ENCODE results near the gene GPN2. TPM values are rescaled to one million over a fixed set of nuclear protein-coding genes. Genes with fewer than 3 reads are reported as not detected.

The GPN2 gene
- total RNA-seq, result 36.7 and 37.4 TPM in 2 replicates
- polyA plus RNA-seq, result 21.9 and 44.8 TPM in 2 replicates
- polyA plus RNA-seq (2011; cell fraction: cytosol; rRNA removed), result 29.6 and 32.2 TPM in 2 replicates
- polyA plus RNA-seq (2011; cell fraction: nucleus; rRNA removed), result 24.8 and 30.8 TPM in 2 replicates
- polyA plus RNA-seq (2012), result 19.2 and 21.1 TPM in 2 replicates
- 69.0 and 76.6 TPM in 2 replicates for polyA minus RNA-seq
- polyA minus RNA-seq (2011; cell fraction: cytosol; rRNA and poly(A)+ RNA removed), result 15.5 TPM
- polyA minus RNA-seq (2011; cell fraction: nucleus; rRNA and poly(A)+ RNA removed), result 19.7 and 25.0 TPM in 2 replicates
- percentile 73 among the genes with signal in this experiment for Bru-seq, nascent RNA
- BruChase-seq, experiment 1, labeled RNA remaining after a 6-hour chase, result percentile 93 among the genes with signal in this experiment
- percentile 92 among the genes with signal in this experiment for BruChase-seq, experiment 2, labeled RNA remaining after a 2-hour chase
- long read RNA-seq, full-length matches to known transcripts, result 95 of 104 reads
- long read RNA-seq, partial matches to known transcripts, result 2 of 104 reads
- long read RNA-seq, other reads (novel, unspliced or antisense), result 7 of 104 reads

DNA sequence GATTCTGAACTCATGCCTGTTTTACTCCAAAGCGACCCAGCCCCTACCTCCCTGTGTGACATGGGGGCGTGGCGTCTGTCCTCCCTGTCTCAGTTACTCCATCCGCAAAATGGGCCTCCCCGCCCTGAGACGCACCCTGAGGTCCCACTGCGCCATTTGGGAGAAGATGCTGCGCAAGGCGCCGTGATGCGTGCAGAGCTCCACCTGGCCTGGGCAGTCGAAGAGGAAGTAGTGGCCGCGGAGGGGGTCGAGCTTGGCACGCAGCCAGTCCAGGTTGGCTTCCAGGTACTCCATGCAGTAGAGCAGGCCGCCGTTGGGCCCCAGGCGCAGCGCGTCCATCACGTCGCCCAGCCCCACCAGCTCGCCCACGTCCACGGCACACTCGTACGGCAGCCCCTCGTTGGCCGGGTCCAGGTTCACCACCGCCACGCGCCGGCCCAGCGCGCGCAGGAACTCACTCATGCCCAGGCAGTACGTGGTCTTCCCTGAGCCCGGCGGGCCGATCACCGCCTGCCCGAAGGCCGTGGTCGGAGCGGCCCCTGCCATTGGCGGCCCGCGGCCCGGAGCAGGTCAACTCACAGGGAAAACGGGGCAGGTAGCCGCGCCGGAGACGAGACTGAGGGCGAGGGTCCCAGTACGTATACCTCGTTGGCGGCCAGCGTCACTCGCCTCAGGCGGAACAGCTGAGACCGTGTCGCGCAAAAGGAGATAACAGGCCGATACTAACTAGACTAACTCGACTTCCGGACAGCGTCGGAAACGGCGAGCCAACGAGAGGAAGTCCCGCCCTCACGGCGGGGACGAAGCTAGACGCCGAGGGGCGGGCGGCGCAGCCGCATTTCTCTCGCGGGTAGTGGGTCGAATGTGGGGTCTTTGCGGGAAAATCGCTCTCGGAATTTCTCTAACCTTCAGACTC lies at the start of gene GPN2:
GPN2 (minus strand) TSS at position 733 of the 916 bp plus-strand sequence; CDS start at position 546, 187 bp downstream.
- Histone ChIP-seq H3K27ac (ENCODE audit: insufficient read depth, low read depth, low read length) (peak within 1 kb of the TSS; percentile 46), H2AFZ (ENCODE audit: low read depth, low read length) (peak within 1 kb of the TSS; percentile 41), H3K9ac (replicated peaks; ENCODE audit: extremely low read depth, insufficient read depth, low read length) (peak within 1 kb of the TSS; percentile 52), H3K36me3 (ENCODE audit: control insufficient read depth in 2 of 2, extremely low read depth in 1 of 2, insufficient read depth in 2 of 2, low read length in 2 of 2) (peaks cover 12 to 34% of the 10 kb centered on the region in 2 experiments), H3K4me1 (ENCODE audit: control insufficient read depth, extremely low read depth, insufficient read depth, low read length) (peaks cover 6% of the 10 kb centered on the region), H3K4me3 (replicated peaks in 1 of 3; ENCODE audit: insufficient read depth in 1 of 3, low read depth in 1 of 3, low read length in 3 of 3) (peak within 1 kb of the TSS; percentile 18 to 82 (median 54)), H4K20me1 (replicated peaks; ENCODE audit: control insufficient read depth, extremely low read depth, insufficient read depth, low read length) (no peaks in the 10 kb centered on the region), H3K9me1 (replicated peaks; ENCODE audit: control insufficient read depth, extremely low read depth, insufficient read depth, low read length) (no peaks in the 10 kb centered on the region), H3K27me3 (ENCODE audit: control insufficient read depth in 2 of 2, insufficient read depth in 2 of 2, low read length in 2 of 2) (no peaks in the 10 kb centered on the region), H3K79me2 (ENCODE audit: control insufficient read depth, insufficient read depth, low read length) (peaks cover 18% of the 10 kb centered on the region), H3K9me3 (replicated peaks; ENCODE audit: control insufficient read depth, insufficient read depth, low read length) (no peaks in the 10 kb centered on the region), H3K4me2 (ENCODE audit: insufficient read depth, low read length) (peak within 1 kb of the TSS; percentile 44)
- TF ChIP-seq POLR2A (IDR thresholded peaks at IDR 0.05; ENCODE audit: low read depth, low read length) (peak; percentile 95), POLR2AphosphoS5 (IDR thresholded peaks at IDR 0.05; ENCODE audit: insufficient read depth, low read depth, low read length) (peak; percentile 97), EZH2 (IDR thresholded peaks at IDR 0.05; ENCODE audit: borderline replicate concordance, low read depth, low read length, severe bottlenecking) (no peak), GATA2 (IDR thresholded peaks at IDR 0.05; ENCODE audit: insufficient read depth, insufficient read length, low read depth, low read length) (peak; percentile 40), FOS (IDR thresholded peaks at IDR 0.05; ENCODE audit: borderline replicate concordance, insufficient read depth, low read length) (no peak)
- ChIA-PET CTCF (interaction anchor here (0.6 to 1.3 kb wide), 8 partner anchors 9 to 288 kb away, joined by 3 to 9 read pairs (median 3); partner anchors contain the start of genes GPATCH3 and ZDHHC18), POLR2A (interaction anchor here (0.6 to 1.9 kb wide), 5 partner anchors 10 to 196 kb away, joined by 3 to 17 read pairs (median 5); partner anchors contain the start of gene GPATCH3)
- intact Hi-C loops (cut with micrococcal nuclease) (no loop called here), dilution Hi-C loops (cut with MboI; ENCODE audit: extremely low pct_ligation_motif_present, low sequenced_read_pairs) (no loop called here)
- TSS peak; percentile 56 for BruUV-seq (replicated peaks)
- DNase-seq (ENCODE audit: low read depth, low spot score), result peak; percentile 87
- peak; percentile 97 for FAIRE-seq

Data from endothelial cell of umbilical vein (primary cell).